SU-DHL-6 (cell line): ENCODE results near the gene GPR42.

Source experiments
- CTCF ChIP-seq: fragments of 200-600 bp; sonication (generic); IDR thresholded peaks from one replicate; pipeline ENCODE4 v1.5.1; 2017; ENCODE audit warnings: antibody characterized with exemption, mild to moderate bottlenecking, low read length, moderate library complexity; ENCODE audit not compliant: insufficient read depth, poor library complexity, severe bottlenecking
- EZH2phosphoT487 ChIP-seq: fragments of 200-600 bp; sonication (generic), shearing (Covaris generic); conservative IDR thresholded peaks from 2 replicates; pipeline ENCODE4 v1.6.1; 2018; ENCODE audit warnings: mild to moderate bottlenecking, antibody characterized with exemption, low read length, moderate library complexity, mixed read lengths

GRCh38 chr19:35345671-35346111 lies 25.2 kb upstream of the GPR42 start:
- no peak for TF ChIP-seq CTCF
- no peak for TF ChIP-seq EZH2phosphoT487
